Left cardiac atrium (tissue), 4 donors: Measurements from ENCODE around the gene MYOZ3. TPM values are rescaled to one million over a fixed set of nuclear protein-coding genes. Genes with fewer than 3 reads are reported as not detected.

ENCODE experiments used
- ATAC-seq, 2 donors: fragments of 200-7000 bp; cut with Tn5 transposase; one replicate each; pipeline ENCODE4 v1.9.1; 2020; ENCODE audit warnings: mild to moderate bottlenecking in 2 of 2, moderate library complexity in 2 of 2
- DNase-seq: peaks from one replicate; pipeline ENCODE4 v3.0.0-alpha.2; 2020
- intact Hi-C, 2 donors: fragments of 100-400 bp; cut with DNase I; formaldehyde crosslinking; loops; one replicate each; pipeline versions ENCODE4 v1.14.1 to v1.15.1; 2022 to 2023
- total RNA-seq, 2 donors: library from RNA; stranded (reverse); fragmentation: NEBNext Ultra II Directional; extraction: Animal tissue kit (Norgen Biotek cat#: 25700); gene quantifications; one replicate each; pipeline ENCODE4 v1.2.1, GENCODE V29; 2021
- donor health status: DM: no; HTN: yes; CAD: no.
- donor health status: DM: no; HTN: yes; CAD: no; lungs with severe emphysema.
- donor health status: DM: yes; HTN: yes; CAD: no.
- donor health status: Dilated cardiomyopathy.

Gene MYOZ3
- total RNA-seq, 2 donors from 2014 or later: 2.9 to 3.0 TPM

DNA sequence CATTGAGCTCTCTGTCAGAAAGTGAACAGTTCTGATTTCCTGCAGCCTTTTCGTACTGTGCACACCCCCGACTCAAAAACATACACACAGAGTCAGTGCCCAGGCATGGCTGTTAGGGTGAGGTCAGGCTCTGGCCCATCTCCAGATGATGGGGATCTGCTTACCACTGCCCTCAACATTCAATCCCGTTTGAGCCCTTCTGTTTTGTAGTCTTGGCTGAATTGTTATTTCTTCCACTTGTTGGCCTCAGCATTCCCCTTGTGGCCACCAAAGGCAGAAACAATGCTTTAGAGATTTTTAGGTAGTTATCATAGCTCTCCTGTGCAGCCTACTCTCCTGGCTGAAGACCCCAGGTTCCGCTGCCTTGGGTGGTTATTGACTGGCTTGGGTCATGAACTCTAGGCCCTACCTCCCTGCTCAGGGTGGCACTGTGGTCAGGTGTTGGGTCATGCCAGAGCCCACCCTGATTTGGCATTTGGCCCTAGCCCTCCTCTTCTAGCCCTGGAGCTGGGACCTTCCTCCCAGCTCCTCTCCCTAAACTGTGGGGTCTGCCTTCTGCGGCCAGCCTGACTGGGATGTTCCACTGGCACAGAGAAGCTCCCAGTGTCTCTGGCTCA is 7.8 kb upstream of the MYOZ3 start:
- intact Hi-C loops: no loop called here
- peak; percentile 22 for DNase-seq
- no peak for ATAC-seq

- DNase-seq (peak; percentile 3), ATAC-seq (no peak)
- intact Hi-C loops: no loop called here
These were observed 7.1 kb upstream of the MYOZ3 start for GRCh38 chr5:150653762-150654556.

DNA sequence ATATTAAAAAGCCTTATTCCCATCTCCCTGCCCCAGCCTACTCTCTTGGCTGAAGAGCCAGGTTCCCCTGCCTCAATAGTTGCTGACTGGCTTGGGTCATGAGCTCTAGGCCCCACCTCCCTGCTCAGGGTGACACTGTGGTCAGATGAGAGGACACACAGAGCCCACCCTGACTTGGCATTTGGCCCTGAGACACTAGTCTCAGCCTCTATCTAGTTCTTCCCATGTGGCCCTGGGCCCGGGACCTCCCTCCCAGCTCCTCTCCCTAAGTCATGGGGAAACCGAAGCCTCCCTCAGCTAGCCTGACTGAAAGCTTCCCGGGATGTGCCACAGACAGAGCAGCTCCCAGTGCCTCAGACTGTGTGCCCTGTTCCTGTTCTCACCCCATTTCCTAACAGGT is 5.8 kb upstream of the MYOZ3 start:
- intact Hi-C loops: loop anchor here in 1 of 2 donors (5.0 kb wide), 1 partner anchor 93 kb away; no protein-coding TSS in a partner anchor
- ATAC-seq (no peak), DNase-seq (peak; percentile 46)

- intact Hi-C loops: loop anchor here (1.0 to 5.0 kb wide), 3 partner anchors 66 to 94 kb away; no protein-coding TSS in a partner anchor
- peak; percentile 61 to 80 for ATAC-seq
- peak; percentile 76 for DNase-seq
These were observed 4.6 kb upstream of the MYOZ3 start for GRCh38 chr5:150656191-150657132.

DNA sequence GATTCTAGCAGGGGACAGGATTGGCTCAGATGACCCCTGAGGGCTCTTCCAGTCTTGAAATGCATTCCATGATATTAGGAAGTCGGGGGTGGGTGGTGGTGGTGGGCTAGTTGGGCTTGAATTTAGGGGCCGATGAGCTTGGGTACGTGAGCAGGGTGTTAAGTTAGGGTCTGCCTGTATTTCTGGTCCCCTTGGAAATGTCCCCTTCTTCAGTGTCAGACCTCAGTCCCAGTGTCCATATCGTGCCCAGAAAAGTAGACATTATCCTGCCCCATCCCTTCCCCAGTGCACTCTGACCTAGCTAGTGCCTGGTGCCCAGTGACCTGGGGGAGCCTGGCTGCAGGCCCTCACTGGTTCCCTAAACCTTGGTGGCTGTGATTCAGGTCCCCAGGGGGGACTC is 2.9 kb upstream of the MYOZ3 start:
- intact Hi-C loops: loop anchor here in 1 of 2 donors (5.0 kb wide), 1 partner anchor 96 kb away; no protein-coding TSS in a partner anchor
- DNase-seq (peak; percentile 18), ATAC-seq (no peak)

DNA sequence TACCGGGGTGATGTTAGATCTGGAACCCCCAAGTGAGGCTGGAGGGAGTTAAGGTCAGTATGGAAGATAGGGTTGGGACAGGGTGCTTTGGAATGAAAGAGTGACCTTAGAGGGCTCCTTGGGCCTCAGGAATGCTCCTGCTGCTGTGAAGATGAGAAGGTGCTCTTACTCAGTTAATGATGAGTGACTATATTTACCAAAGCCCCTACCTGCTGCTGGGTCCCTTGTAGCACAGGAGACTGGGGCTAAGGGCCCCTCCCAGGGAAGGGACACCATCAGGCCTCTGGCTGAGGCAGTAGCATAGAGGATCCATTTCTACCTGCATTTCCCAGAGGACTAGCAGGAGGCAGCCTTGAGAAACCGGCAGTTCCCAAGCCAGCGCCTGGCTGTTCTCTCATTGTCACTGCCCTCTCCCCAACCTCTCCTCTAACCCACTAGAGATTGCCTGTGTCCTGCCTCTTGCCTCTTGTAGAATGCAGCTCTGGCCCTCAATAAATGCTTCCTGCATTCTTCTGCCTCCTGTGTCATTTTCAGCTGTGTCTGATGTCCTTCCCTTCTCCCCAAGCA is 2.3 kb upstream of the MYOZ3 start:
- DNase-seq (peak; percentile 11), ATAC-seq (no peak)
- intact Hi-C loops: loop anchor here in 1 of 2 donors (5.0 kb wide), 1 partner anchor 96 kb away; no protein-coding TSS in a partner anchor

GRCh38 chr5:150659360-150660107 is 1.5 kb upstream of the MYOZ3 start:
- intact Hi-C loops: loop anchor here in 1 of 2 donors (5.0 kb wide), 1 partner anchor 97 kb away; no protein-coding TSS in a partner anchor
- no peak for ATAC-seq
- peak; percentile 31 for DNase-seq

DNA sequence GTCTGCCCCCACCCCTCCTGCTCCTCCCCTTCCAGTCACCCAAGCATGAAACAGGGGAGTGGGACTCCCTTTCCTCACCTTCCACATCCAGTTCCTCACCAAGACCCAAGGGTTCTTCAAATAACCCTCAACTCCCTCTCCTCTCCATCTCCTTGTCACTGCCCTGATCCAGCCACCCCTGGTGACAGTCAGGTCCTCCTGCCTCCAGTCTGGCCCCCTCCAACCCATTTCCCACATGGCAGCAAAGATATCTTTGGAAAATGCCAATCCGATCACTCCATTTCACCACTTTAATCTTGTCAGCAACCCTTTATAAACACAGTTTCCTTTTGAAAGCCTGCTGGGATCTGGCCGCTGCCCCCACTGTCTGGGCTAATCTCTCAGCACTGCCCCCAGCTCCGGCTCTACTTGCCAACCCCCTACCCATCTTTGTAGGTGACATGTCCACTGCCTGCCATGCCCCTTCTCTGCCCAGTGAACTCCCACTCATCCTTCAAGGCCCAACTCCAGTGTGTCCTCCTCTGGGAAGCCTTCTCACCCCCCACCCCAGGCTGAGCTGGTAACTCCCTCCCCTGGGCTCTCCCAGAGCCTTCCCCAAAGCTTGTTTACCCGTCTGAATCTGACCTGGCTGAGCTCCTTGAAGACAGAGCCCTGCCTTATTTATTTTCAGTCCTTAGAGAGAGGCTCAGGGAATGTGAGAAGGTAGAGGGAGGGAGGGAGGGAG is 781 bp upstream of the MYOZ3 start:
- intact Hi-C loops: no loop called here
- DNase-seq (peak; percentile 20), ATAC-seq (no peak)

DNA sequence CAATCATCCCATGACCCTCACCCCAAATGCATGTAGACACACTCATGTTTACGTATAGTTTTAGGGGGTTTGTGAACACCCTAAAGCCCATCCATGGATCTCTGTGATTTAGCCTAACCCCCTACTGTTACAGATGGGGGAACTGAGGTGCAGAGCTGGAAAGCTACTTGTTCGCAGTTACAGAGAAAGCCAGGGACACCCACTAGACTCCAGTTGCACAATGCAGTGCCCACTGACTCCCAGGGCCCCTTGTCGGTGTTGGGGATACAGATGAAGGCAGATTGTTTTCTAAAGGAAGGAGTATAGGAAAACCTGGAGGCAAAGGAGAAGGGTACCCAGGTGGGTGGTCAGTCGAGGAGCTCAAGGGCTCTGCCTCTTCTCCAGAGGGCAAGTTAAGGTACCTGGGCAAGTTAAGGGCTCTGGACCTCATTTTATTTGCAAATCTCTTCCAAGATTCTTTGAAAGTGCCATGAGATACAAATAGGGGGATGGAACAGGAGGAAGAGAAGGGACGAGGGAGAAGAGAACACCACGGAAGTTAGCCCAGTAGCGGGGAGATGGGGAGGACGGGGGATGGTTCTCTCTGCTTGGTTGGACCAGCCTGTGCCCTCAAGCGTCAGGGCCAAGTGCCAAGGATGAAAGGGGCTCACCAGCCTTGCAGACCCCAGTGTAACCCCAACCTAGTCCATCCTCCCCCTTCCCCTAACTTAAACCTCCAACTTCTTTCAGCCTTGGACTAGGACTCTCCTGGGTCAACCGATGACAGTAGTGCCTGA is 958 bp downstream of the MYOZ3 start:
- ATAC-seq (no peak), DNase-seq (peak; percentile 16)
- intact Hi-C loops: no loop called here

DNA sequence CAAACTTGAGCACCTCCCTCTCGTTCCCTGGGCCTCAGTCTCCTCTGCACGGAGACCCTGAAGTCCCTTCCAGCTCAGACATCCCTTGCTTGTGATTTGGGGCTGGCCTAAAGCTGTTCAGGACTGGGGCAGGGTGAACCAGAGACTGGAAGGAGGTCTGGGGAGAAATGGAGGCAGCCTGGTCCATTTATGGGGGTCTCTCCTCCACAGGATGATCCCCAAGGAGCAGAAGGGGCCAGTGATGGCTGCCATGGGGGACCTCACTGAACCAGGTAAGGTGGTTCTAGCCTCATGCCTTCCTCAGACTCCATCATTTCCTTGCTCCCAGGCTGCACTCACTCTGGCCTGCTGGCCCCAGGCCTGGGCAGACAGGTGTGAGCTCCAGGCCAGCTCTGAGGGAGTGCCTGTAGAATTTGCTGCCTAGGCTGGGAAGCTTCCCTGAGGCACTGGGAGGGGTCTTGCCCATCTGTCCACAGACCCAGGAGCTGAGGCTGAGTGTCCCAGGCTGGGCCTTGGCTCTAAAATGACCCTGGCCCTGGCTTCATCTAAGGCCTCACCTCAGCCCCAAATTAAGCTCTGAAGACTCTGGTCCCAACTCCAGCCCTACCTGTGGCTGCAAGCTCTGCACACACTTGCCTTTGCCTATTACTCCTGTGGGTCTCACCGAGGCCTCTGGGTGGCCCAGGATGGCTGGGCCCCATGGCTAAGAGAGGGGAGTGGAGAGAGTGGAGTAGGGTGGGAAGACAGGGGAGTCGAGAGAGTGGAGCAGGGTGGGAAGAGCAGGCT is 1.9 kb downstream of the MYOZ3 start:
- peak; percentile 9 for DNase-seq
- ATAC-seq: no peak
- intact Hi-C loops: no loop called here

DNA sequence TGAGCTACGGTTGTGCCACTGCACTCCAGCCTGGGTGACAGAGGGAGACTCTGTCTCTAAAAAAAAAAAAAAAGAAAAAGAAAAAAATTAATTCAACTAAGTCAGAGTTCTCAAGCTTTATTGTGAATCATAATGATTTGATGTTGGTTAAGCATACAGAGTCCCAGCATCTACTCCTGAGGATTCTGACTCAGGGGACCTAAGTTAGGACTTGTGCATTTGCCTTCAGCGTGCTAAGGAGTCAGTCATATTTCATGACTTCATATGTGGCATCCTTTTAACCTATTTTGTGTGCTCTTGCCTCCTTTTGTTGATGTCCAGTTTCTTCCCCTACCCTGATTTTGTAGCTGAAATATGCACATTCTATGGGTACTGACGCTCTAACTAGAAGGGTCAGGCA is 2.9 kb downstream of the MYOZ3 start:
- intact Hi-C loops: no loop called here
- DNase-seq: no peak
- ATAC-seq: no peak

DNA sequence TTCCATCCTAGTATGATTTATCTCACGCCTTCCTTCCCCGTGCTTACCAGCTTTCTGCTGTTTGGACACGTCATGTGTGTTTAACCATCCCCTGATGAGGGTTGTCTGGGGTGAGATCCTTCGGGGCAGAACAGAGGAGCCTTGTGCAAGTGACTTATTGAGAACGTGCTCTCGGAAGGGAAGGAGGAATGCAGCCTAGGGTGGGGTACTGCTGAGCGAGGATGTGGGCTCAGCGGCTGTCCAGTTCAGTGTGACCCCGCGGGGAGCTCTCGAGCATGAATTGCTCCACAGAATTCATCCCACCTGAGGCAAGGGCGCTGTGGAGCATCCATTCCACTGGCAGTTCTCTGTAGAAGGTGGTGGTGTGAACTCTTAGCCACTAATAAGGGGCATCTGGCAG is 4.0 kb downstream of the MYOZ3 start:
- peak; percentile 4 for DNase-seq
- no peak for ATAC-seq
- intact Hi-C loops: no loop called here

- ATAC-seq: no peak
- peak; percentile 12 for DNase-seq
- intact Hi-C loops: no loop called here
These were observed 9.4 kb downstream of the MYOZ3 start for GRCh38 chr5:150670275-150670947.

DNA sequence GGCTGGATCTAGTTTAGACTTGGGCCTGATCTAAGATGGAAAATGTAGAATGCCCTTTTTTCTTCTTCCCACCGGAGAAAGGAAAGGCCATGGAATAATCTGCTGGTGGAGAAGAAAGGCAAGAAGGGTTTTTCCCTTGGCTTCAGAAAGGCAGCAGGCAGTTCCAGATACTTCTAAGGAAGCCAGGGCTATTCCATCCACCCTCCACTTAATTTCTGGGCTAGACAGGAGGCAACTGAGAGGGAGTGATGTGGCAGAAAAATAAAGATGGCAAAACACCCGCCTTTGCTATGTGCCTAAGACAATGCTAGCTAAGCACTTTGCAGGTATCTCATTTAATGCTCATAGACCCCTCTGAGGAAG is 9.9 kb downstream of the MYOZ3 start:
- DNase-seq (no peak), ATAC-seq (no peak)
- intact Hi-C loops: no loop called here

- ATAC-seq (peak; percentile 19 to 31), DNase-seq (peak; percentile 45)
- intact Hi-C loops: no loop called here
These were observed 10.6 kb downstream of the MYOZ3 start for GRCh38 chr5:150671509-150672236.
